PC-3 (cell line): ENCODE measurements around the gene LCK.

Experiments used
- EZH2phosphoT487 ChIP-seq: fragments of 300-600 bp; sonication (generic); IDR thresholded peaks from 2 replicates; pipeline ENCODE4 v1.6.1; 2018; ENCODE audit warnings: mild to moderate bottlenecking, antibody characterized with exemption, low read length, borderline replicate concordance
- TF ChIP-seq, protein P1 (sequence below): fragments of 300-600 bp; sonication (generic); conservative IDR thresholded peaks from 2 replicates; pipeline ENCODE4 v1.5.1; 2017; ENCODE audit warnings: antibody characterized with exemption, low read depth, mild to moderate bottlenecking, low read length

DNA sequence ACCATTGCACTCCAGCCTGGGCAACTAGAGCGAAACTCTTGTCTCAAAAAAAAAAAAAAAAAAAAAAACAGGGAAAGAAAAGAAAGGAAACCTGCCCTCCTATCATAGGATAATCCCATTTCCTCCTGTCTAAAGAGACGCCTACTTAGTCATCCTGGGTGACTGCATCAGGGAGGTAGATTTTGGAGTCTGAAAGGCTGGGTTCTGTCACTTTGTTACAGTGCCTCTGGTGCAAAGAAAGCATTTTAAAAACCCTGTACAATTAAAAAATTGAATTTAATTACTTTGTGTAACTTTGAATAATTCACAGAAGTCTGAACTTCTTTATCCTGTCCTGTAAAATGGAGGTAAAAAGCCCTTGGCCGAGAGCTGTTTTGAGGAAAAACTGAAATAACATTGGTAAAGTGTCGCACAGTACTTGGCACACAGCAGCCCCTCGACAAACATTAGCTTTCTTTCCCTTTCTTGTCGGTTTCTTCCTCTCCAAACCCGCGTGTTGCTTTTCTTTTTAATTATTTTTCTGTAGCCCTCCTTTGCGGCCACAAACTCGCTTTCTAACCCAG is 40.2 kb downstream of the LCK start:
- TF ChIP-seq, protein P1, sequence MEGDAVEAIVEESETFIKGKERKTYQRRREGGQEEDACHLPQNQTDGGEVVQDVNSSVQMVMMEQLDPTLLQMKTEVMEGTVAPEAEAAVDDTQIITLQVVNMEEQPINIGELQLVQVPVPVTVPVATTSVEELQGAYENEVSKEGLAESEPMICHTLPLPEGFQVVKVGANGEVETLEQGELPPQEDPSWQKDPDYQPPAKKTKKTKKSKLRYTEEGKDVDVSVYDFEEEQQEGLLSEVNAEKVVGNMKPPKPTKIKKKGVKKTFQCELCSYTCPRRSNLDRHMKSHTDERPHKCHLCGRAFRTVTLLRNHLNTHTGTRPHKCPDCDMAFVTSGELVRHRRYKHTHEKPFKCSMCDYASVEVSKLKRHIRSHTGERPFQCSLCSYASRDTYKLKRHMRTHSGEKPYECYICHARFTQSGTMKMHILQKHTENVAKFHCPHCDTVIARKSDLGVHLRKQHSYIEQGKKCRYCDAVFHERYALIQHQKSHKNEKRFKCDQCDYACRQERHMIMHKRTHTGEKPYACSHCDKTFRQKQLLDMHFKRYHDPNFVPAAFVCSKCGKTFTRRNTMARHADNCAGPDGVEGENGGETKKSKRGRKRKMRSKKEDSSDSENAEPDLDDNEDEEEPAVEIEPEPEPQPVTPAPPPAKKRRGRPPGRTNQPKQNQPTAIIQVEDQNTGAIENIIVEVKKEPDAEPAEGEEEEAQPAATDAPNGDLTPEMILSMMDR: no peak
- no peak for TF ChIP-seq EZH2phosphoT487
